SU-DHL-6 (cell line): ENCODE measurements around the gene HLA-B.
"Not testable (repeated sequence)": the region's sequence is repeated elsewhere in the genome, so short reads cannot be mapped to it uniquely, and the experiment has no call there.

Experiments
- CTCF ChIP-seq: fragments of 200-600 bp; sonication (generic); IDR thresholded peaks from one replicate; pipeline ENCODE4 v1.5.1; 2017; ENCODE audit warnings: antibody characterized with exemption, mild to moderate bottlenecking, low read length, moderate library complexity; ENCODE audit not compliant: insufficient read depth, poor library complexity, severe bottlenecking
- EZH2phosphoT487 ChIP-seq: fragments of 200-600 bp; sonication (generic), shearing (Covaris generic); conservative IDR thresholded peaks from 2 replicates; pipeline ENCODE4 v1.6.1; 2018; ENCODE audit warnings: mild to moderate bottlenecking, antibody characterized with exemption, low read length, moderate library complexity, mixed read lengths

GRCh38 chr6:31388916-31389801 lies 32.2 kb upstream of the HLA-B start:
- not testable (repeated sequence) for TF ChIP-seq CTCF, EZH2phosphoT487
